NCI-H1417 treated with DMSO at 0.1 percent for 48 hours (cell line): ENCODE measurements around the gene TCEA2.
A peak's percentile ranks its signal among the peaks of the same experiment; 100 is the strongest.

Experiments
- DNase-seq: peaks from one replicate; lab custom pipeline; 2025; lab: John Stamatoyannopoulos, UW

TCEA2 gene

GRCh38 chr20:64062596-64063388 is at the start of gene TCEA2:
Gene TCEA2, plus strand, starts transcription at chr20:64063198. Its CDS starts 115 bp downstream, at chr20:64063313.
- peak; percentile 55 for DNase-seq

GRCh38 chr20:64015635-64016034 is 47.4 kb upstream of the TCEA2 start:
- DNase-seq: no peak

DNA sequence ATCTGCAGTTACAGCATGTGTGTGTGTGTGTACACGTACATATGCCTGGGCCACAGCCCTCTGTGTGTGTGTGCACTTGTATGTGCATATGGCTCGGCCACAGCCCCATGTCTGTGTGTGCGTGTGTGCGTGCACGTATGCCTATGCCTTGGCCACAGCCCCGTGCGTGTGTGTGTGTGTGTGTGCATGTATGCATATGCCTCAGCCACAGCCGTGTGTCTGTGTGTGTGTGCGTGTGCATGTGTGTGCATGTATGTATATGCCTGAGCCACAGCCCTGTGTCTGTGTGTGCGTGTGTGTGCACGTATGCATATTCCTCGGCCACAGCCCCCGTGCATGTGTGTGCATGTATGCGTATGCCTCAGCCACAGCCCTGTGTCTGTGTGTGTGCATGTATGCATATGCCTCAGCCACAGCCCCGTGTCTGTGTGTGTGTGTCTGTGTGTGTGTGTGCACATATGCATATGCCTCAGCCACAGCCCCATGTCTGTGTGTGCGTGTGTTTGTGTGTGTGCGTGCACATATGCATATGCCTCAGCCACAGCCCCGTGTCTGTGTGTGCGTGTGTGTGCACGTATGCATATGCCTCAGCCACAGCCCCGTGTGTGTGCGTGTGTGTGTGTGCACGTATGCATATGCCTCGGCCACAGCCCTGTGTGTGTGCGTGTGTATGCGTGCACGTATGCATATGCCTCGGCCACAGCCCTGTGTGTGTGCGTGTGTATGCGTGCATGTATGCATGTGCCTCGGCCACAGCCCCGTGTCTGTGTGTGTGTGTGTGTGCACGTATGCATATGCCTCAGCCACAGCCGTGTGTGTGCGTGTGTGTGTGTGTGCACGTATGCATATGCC is 41.6 kb upstream of the TCEA2 start:
- no peak for DNase-seq

- DNase-seq: no peak
Observed at GRCh38 chr20:64022671-64023360, 40.2 kb upstream of the TCEA2 start.

DNA sequence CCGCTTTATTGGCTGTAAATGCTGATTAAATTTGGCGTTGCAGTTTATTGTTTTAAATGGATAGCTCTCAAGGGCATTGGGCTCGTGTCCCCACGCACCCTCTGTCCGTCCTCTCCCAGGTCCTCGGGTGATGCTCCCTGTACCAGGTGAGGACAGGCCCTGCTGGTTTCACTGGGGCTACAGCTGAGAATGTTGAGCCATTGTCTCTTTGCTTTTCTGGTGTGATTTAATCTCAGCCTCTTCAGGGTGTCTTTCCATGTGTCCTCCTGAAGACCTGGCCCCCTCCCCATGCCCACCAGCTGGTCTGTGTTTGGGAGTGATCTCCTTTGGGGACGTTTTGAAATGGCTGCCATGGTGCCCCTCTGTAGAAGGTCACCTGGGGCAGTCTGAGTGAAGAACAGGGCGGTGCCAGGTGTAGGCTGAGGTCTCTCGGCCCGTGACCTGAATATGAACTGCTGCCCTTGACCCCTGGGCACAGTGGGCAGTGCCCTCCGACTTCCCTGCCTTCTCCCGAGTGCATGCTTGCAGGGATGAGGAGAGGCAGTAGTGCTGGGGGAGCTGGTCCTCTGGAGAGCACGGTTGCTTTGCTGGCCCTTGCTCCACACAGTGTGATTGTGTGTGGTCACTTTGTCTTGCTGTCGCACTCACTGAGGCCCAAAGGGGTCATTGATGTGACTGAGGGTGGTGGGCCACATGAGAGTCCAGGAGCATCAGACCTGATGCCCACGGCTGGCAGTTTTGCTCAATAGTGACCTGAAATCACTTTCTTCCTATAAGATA is 39.4 kb upstream of the TCEA2 start:
- no peak for DNase-seq

GRCh38 chr20:64024141-64024990 is 38.6 kb upstream of the TCEA2 start:
- DNase-seq: no peak

DNA sequence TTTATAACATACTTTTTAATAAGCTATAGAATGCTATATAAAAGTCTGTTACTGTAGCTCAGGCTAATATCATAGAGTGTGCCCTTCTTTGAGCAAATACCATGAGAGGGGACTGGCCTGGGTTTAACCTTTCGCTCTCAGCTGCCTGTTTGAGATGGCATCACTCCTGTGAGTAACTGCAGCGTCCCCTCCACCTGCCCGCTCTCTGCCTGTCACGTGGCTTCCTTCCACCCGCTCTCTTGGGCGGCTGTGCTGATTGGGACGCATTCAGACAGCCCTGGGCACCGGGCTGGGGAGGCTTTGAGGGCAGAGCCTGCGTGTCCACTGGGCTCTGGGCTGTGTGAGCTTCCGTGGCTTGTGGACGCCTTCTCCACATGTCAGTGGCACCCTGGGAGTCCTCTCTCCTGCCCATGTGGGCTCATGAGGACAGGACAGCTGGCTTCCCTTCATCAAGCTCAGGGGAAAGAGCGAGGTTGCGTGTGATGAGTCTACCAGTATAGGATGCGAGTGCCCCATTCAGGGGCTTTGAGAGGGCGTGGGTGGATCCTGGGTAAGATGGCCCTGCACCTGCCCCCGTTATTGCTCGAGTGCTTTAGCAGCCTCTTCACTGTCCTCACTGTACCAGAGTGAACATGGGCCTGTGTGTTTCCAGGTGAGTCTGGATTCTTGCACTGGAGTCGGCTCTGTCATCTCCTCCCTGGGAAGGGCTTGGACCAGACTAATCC is 37.7 kb upstream of the TCEA2 start:
- DNase-seq: no peak

- no peak for DNase-seq
Observed at GRCh38 chr20:64025826-64026412, 37.1 kb upstream of the TCEA2 start.

DNA sequence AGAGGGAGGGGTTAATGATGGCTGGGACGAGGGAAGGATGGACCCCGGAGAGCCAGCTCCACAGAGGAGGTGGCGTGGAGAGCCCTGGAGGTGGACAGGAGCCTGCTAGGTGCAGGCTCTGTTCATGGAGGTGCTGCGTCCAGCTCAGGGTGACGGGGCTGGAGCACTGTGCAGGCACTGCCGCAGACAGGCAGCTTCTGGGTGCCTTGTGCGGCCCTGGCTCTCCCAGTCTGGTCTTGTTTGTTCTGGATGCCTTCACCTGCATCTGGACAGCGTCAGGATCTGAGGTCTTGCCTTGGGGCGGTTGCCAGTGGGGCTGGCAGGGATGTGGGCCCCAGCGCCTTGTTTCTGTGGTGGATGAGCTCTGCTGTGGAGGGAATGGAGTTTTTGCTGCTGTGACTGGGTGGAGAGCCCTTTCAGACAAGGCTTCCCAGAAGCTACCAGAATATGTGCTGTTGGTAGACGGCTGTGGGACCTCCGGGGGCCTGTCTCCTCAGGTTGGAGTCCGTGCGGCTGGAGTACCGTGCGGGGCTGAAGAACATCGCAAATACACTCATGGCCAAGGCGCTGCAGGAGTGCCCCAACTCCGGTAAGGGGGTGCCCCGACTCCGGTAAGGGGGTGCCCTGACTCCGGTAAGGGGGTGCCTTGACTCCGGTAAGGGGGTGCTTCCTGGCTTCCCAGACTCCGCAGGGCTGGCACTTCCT is 34.9 kb upstream of the TCEA2 start:
- no peak for DNase-seq

DNA sequence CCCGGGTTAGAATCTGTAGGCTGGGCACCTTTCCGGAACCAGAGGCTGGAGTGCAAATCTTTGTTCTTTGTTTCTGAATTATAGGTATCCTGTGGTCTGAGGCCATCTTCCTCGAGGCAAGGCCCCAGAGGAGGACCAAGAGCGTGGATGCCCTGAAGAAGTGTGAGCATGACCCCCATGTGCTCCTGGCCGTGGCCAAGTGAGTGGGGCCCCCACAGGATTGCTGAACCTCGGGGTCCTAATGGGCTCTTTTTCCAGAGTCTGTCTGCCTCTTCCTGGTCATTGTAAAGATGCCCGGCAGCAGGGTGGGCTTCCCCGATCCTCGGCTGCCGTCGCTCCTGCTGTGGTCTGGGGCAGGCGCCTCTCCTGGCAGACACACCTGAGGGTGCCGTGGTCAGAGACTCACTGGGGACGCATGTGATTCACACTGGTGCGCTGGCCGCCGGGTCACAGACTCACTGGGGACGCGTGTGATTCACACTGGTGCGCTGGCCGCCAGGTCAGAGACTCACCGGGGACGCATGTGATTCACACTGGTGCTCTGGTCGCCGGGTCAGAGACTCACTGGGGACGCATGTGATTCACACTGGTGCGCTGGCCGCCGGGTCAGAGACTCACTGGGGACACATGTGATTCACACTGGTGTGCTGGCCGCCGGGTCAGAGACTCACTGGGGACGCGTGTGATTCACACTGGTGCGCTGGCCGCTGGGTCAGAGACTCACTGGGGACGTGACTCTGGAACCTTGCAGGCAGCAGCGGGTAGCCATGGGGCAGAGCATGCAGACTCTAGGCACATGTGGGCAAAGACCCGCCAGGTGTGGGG is 33.5 kb upstream of the TCEA2 start:
- no peak for DNase-seq

- DNase-seq: no peak
Observed at GRCh38 chr20:64030371-64031134, 32.4 kb upstream of the TCEA2 start.

DNA sequence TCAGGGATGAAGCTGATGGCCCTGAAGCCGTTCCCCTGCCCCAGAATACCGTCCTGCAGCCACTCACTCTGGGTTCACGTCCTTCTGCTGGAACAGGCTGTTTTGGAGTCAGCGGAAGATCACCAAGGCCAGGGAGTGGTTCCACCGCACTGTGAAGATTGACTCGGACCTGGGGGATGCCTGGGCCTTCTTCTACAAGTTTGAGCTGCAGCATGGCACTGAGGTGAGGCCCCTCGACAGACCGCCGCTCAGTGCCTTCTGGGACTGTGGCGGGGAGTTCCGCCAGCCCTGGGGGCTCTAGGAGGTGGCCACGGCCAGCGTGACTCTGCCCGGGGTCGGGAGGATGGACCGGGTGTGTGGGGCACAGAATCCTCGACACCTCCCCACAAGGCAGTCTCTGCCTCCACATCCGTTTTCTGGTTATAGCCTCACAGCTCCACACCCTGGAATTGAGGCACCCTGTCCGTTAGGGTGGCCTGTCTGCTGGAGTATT is 31.1 kb upstream of the TCEA2 start:
- DNase-seq: no peak

DNA sequence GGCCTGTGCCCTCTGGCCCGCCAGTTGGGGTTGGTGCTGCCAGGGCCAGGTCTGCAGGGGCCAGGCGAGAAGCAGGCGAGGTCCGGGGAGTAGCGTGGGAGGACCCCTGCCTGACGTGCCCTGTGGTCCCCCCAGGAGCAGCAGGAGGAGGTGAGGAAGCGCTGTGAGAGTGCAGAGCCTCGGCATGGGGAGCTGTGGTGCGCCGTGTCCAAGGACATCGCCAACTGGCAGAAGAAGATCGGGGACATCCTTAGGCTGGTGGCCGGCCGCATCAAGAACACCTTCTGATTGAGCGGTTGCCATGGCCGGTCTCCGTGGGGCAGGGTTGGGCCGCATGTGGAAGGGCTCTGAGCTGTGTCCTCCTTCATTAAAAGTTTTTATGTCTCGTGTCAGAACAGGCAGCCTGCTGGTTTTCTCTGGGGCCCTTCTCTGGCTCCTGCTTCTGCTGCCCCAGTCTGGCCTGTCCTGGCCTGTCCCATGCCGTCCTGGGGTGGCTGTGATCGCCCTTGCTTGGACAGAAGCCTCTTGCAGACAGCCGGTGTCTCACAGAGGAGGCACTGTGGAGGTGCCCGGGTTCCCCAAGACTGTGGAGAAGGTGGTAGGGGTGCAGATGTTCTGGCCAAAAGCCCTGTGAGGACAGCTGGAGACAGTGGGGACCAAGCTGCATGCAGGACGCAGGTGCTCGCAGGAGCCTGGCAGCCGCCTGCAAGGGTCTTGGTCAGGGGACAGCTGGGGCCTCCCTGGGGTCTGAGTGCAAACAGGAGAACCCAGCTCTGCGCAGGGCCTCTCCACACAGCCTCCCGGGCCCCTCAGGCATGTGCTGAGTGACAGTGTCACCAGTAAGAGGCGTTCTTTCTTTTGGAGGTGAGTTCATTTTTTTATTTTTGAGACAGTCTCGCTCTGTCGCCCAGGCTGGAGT is 30.0 kb upstream of the TCEA2 start:
- no peak for DNase-seq

DNA sequence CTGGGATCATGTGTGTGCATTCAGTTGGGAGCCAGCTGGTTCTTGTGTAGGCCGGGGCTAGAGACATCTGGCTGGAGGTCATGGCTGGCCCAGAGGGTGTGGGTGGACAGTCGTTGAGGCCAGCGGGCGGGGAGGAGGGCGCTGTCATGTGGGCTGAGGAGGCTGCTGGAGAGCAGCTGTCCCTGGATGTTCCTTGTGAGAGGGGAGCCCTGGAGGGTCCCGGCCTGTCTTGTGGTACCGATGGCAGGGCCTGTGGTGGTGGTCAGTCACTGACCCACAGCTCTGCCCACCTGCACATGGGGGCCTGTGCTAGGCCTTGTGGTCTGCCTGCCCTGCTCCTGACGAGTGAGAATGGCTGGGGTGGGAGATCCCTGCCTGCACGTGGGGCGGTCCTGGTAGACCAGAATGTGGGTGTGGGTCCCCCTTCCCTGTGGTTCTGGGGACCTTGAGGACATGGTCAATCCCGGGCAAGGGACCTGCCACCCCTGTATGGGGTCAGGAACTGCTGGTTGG is 29.0 kb upstream of the TCEA2 start:
- no peak for DNase-seq

GRCh38 chr20:64035066-64035932 is 27.7 kb upstream of the TCEA2 start:
- no peak for DNase-seq
